H1 (cell line): ENCODE measurements around the gene DEPDC4. TPM values are rescaled to one million over a fixed set of nuclear protein-coding genes. Genes with fewer than 3 reads are reported as not detected.
"Not testable (repeated sequence)": the region's sequence is repeated elsewhere in the genome, so short reads cannot be mapped to it uniquely, and the experiment has no call there.

Source experiments
- CTCF ChIA-PET: fragments of 300-600 bp; sonication (Branson Sonifier 250); formaldehyde crosslinking; loops from one replicate; lab custom pipeline; 2021; ENCODE audit not compliant: partially characterized antibody; lab: Charles Lee
- POLR2A ChIA-PET: fragments of 300-600 bp; sonication (Branson Sonifier 250); formaldehyde crosslinking; loops from one replicate; lab custom pipeline; 2021; ENCODE audit warnings: inconsistent platforms; ENCODE audit not compliant: partially characterized antibody; lab: Charles Lee
- DNase-seq, 2 experiments: peaks; one replicate each; pipeline versions ENCODE4 v3.0.0 to v3.0.0-alpha.2; 2010 to 2022; ENCODE audit warnings: low spot score in 2 of 2, low read depth in 1 of 2, mixed read lengths in 1 of 2
- FAIRE-seq: peaks from 2 replicates; lab custom pipeline; 2011; peaks lifted over from hg19 to GRCh38; lab: Jason Lieb, UNC
- H2AFZ ChIP-seq: 2 replicates; pipeline ENCODE4 v1.8.1; 2012; ENCODE audit warnings: low read length, inconsistent platforms
- H2AK5ac ChIP-seq: 2 replicates; pipeline ENCODE4 v1.6.1; 2013; ENCODE audit warnings: low read depth, low read length
- H2BK120ac ChIP-seq: replicated peaks from 2 replicates; pipeline ENCODE3; 2013; ENCODE audit warnings: low read depth, low read length, inconsistent platforms
- H2BK12ac ChIP-seq: 2 replicates; pipeline ENCODE4 v1.6.1; 2013; ENCODE audit warnings: low read depth, low read length
- H2BK15ac ChIP-seq: 2 replicates; pipeline ENCODE4 v1.6.1; 2013; ENCODE audit warnings: low read length
- H2BK20ac ChIP-seq: 2 replicates; pipeline ENCODE4 v1.6.1; 2013; ENCODE audit warnings: low read length
- H2BK5ac ChIP-seq: 2 replicates; pipeline ENCODE4 v1.6.1; 2013; ENCODE audit warnings: low read depth, low read length
- H3K14ac ChIP-seq: 2 replicates; pipeline ENCODE4 v1.6.1; 2013; ENCODE audit warnings: inconsistent platforms; ENCODE audit not compliant: insufficient read length
- H3K18ac ChIP-seq: 2 replicates; pipeline ENCODE4 v1.6.1; 2013; ENCODE audit warnings: low read length; ENCODE audit errors: extremely low read depth
- H3K23ac ChIP-seq: 2 replicates; pipeline ENCODE4 v1.6.1; 2013; ENCODE audit warnings: inconsistent platforms; ENCODE audit not compliant: insufficient read length
- H3K23me2 ChIP-seq: 2 replicates; pipeline ENCODE4 v1.6.1; 2013; ENCODE audit warnings: low read depth, low read length
- H3K27ac ChIP-seq: 2 replicates; pipeline ENCODE4 v1.6.1; 2011; ENCODE audit warnings: low read depth, low read length, inconsistent platforms
- H3K27me3 ChIP-seq, 4 experiments: replicated peaks in 1 of 4; 1 replicate in 1 of 4; 2 replicates in 3 of 4; pipeline versions ENCODE4 v1.6.1 to v1.8.1; 2011 to 2013; ENCODE audit warnings: low read length in 3 of 4, mild to moderate bottlenecking in 3 of 4, inconsistent platforms in 2 of 4, mixed read lengths in 2 of 4, moderate library complexity in 1 of 4; ENCODE audit not compliant: control insufficient read depth in 3 of 4, insufficient read depth in 3 of 4; ENCODE audit errors: extremely low read depth in 1 of 4
- H3K36me3 ChIP-seq, 4 experiments: 2 replicates each; pipeline versions ENCODE4 v1.6.1 to v1.8.1; 2011 to 2013; ENCODE audit warnings: mild to moderate bottlenecking in 4 of 4, low read length in 3 of 4, moderate library complexity in 2 of 4, control low read depth in 1 of 4, inconsistent platforms in 1 of 4; ENCODE audit not compliant: insufficient read depth in 4 of 4, control insufficient read depth in 2 of 4
- H3K4ac ChIP-seq: replicated peaks from 2 replicates; pipeline ENCODE3; 2013; ENCODE audit warnings: low read length, low read depth, mixed read lengths, inconsistent platforms; ENCODE audit not compliant: insufficient read length
- H3K4me1 ChIP-seq, 4 experiments: replicated peaks in 1 of 4; 1 replicate in 1 of 4; 2 replicates in 3 of 4; pipeline versions ENCODE4 v1.6.1 to v1.8.1; 2011 to 2013; ENCODE audit warnings: low read length in 3 of 4, inconsistent platforms in 2 of 4, mixed read lengths in 1 of 4; ENCODE audit not compliant: insufficient read depth in 4 of 4, control insufficient read depth in 3 of 4
- H3K4me2 ChIP-seq, 2 experiments: 2 replicates each; pipeline versions ENCODE4 v1.6.1 to v1.8.1; 2011 to 2013; ENCODE audit warnings: low read depth in 2 of 2, low read length in 2 of 2, control low read depth in 1 of 2, inconsistent platforms in 1 of 2, mild to moderate bottlenecking in 1 of 2; ENCODE audit not compliant: insufficient read depth in 1 of 2
- H3K4me3 ChIP-seq, 4 experiments: fragments of 200-600, 300-600 bp in 1 of 4; sonication (generic), shearing (Covaris generic), sonication (Bioruptor Twin) in 1 of 4; 2 replicates each; pipeline versions ENCODE4 v1.5.1 to v1.8.1; 2011 to 2016; ENCODE audit warnings: low read length in 4 of 4, low read depth in 3 of 4, control low read depth in 2 of 4, inconsistent platforms in 2 of 4, mild to moderate bottlenecking in 2 of 4, mixed read lengths in 1 of 4, moderate library complexity in 1 of 4; ENCODE audit not compliant: insufficient read depth in 2 of 4; ENCODE audit errors: extremely low read depth in 1 of 4
- H3K56ac ChIP-seq: replicated peaks from 2 replicates; pipeline ENCODE3; 2013; ENCODE audit warnings: low read depth, mild to moderate bottlenecking, mixed read lengths, low read length, inconsistent platforms; ENCODE audit not compliant: insufficient read length
- H3K79me1 ChIP-seq: 2 replicates; pipeline ENCODE4 v1.6.1; 2013; ENCODE audit warnings: low read depth, low read length, control low read depth
- H3K79me2 ChIP-seq, 2 experiments: 2 replicates each; pipeline versions ENCODE4 v1.6.1 to v1.8.1; 2012 to 2013; ENCODE audit warnings: low read length in 2 of 2, mild to moderate bottlenecking in 2 of 2, inconsistent platforms in 1 of 2; ENCODE audit not compliant: insufficient read depth in 2 of 2, control insufficient read depth in 1 of 2
- H3K9ac ChIP-seq, 4 experiments: replicated peaks in 1 of 4; 1 replicate in 1 of 4; 2 replicates in 3 of 4; pipeline versions ENCODE4 v1.6.1 to v1.8.1; 2011 to 2013; ENCODE audit warnings: low read depth in 3 of 4, low read length in 3 of 4, control low read depth in 2 of 4, mild to moderate bottlenecking in 2 of 4, moderate library complexity in 2 of 4, inconsistent platforms in 1 of 4; ENCODE audit errors: extremely low read depth in 1 of 4
- H3K9me3 ChIP-seq, 2 experiments: 2 replicates each; pipeline versions ENCODE4 v1.6.1 to v1.8.1; 2012 to 2013; ENCODE audit warnings: mild to moderate bottlenecking in 2 of 2, moderate library complexity in 2 of 2, control low read depth in 1 of 2, inconsistent platforms in 1 of 2, low read depth in 1 of 2, low read length in 1 of 2, mixed read lengths in 1 of 2; ENCODE audit not compliant: insufficient read depth in 2 of 2
- H4K20me1 ChIP-seq, 2 experiments: replicated peaks in 1 of 2; 2 replicates each; pipeline versions ENCODE3 to v1.8.1; 2011 to 2013; ENCODE audit warnings: inconsistent platforms in 2 of 2, low read length in 2 of 2, mild to moderate bottlenecking in 1 of 2; ENCODE audit not compliant: insufficient read depth in 2 of 2, control insufficient read depth in 1 of 2
- H4K5ac ChIP-seq: 2 replicates; pipeline ENCODE4 v1.6.1; 2013; ENCODE audit warnings: low read length, low read depth, mixed read lengths, inconsistent platforms; ENCODE audit not compliant: insufficient read length
- H4K8ac ChIP-seq: 2 replicates; pipeline ENCODE4 v1.8.0; 2013; ENCODE audit warnings: mild to moderate bottlenecking, moderate library complexity, low read length, inconsistent platforms; ENCODE audit not compliant: insufficient read depth; ENCODE audit errors: extremely low read depth
- H4K91ac ChIP-seq: replicated peaks from 2 replicates; pipeline ENCODE3; 2013; ENCODE audit warnings: low read length, mixed read lengths, inconsistent platforms; ENCODE audit not compliant: insufficient read length
- WGBS, 2 experiments: shearing (Covaris generic) in 1 of 2; methylation state at CpG; one replicate each; pipeline versions ENCODE4 v1.1.6 to v1.1.7; 2013 to 2015; ENCODE audit warnings: low lambda C conversion rate in 2 of 2, mixed read lengths in 2 of 2, inconsistent platforms in 1 of 2, low coverage in 1 of 2, missing lambda C conversion rate in 1 of 2; ENCODE audit not compliant: insufficient replicate concordance in 2 of 2, insufficient coverage in 1 of 2, insufficient read length in 1 of 2; ENCODE audit errors: extremely low coverage in 1 of 2, missing lambda C conversion rate in 1 of 2; 5-methylcytosine and 5-hydroxymethylcytosine counted together
- polyA plus RNA-seq, 7 experiments: library from polyadenylated mRNA; depleted of rRNA in 3 of 7; stranded (reverse) in 5 of 7; unstranded in 2 of 7; fragments of >200 nt in 5 of 7; fragments of 200-250 nt in 2 of 7; gene quantifications; 1 replicate in 5 of 7; 2 replicates in 1 of 7; 4 replicates in 1 of 7; pipeline versions ENCODE4 v1.2.1 to v1.2.3, GENCODE V29; 2011 to 2013; ENCODE audit warnings: missing spikeins in 2 of 7, mixed read lengths in 2 of 7
- total RNA-seq: library from RNA; stranded (reverse); fragmentation: NEBNext Ultra II Directional; extraction: Animal tissue kit (Norgen Biotek cat#: 25700); gene quantifications from 2 replicates; pipeline ENCODE4 v1.2.1, GENCODE V29; 2021

Gene DEPDC4
- total and polyA plus RNA-seq, 2 of the 8 experiments (the other 6 are each of a cell fraction or from before 2014, with no cell fraction given), result 0.80 to 3.8 TPM

GRCh38 chr12:100265107-100265506 is 1.8 kb downstream of the DEPDC4 start:
- H3K4me3 ChIP-seq, H4K8ac ChIP-seq, H4K91ac ChIP-seq, H4K5ac ChIP-seq, H2AFZ ChIP-seq, H3K23me2 ChIP-seq, H3K56ac ChIP-seq, H2BK5ac ChIP-seq, H3K27ac ChIP-seq, H2BK12ac ChIP-seq, FAIRE-seq, H3K36me3 ChIP-seq, H3K9ac ChIP-seq, H3K18ac ChIP-seq, H2BK15ac ChIP-seq, H2BK120ac ChIP-seq, H2BK20ac ChIP-seq, H3K4me2 ChIP-seq, H3K27me3 ChIP-seq, DNase-seq, H3K4ac ChIP-seq, H3K23ac ChIP-seq, H3K9me3 ChIP-seq, H3K14ac ChIP-seq, H3K79me1 ChIP-seq, H4K20me1 ChIP-seq, H3K4me1 ChIP-seq, H2AK5ac ChIP-seq: not testable (repeated sequence)
- peaks cover 0 to 25% of the 10 kb centered on the region in 2 experiments; a peak in 3 of 4 replicates for H3K79me2 ChIP-seq
- ChIA-PET CTCF (interaction anchor here (0.7 to 1.1 kb wide), 2 partner anchors 30 to 83 kb away, joined by 3 to 4 read pairs; no protein-coding TSS in a partner anchor), POLR2A (interaction anchor here (0.8 to 1.3 kb wide), 2 partner anchors 10 to 19 kb away, joined by 3 read pairs; no protein-coding TSS in a partner anchor)
- WGBS, 2 experiments, result 85% methylated on average over 5 of the region's 5 CpGs; no CpG with 5 or more reads in 1 of the 2 experiments
